Measurements from ENCODE around the gene PDCD1. TPM values are rescaled to one million over a fixed set of nuclear protein-coding genes. Genes with fewer than 3 reads are reported as not detected.

The PDCD1 gene
- total and polyA plus RNA-seq, 2 of the 13 experiments (the other 11 are each of a cell fraction or from before 2014, with no cell fraction given) = 0.04 TPM; not detected in 1

DNA sequence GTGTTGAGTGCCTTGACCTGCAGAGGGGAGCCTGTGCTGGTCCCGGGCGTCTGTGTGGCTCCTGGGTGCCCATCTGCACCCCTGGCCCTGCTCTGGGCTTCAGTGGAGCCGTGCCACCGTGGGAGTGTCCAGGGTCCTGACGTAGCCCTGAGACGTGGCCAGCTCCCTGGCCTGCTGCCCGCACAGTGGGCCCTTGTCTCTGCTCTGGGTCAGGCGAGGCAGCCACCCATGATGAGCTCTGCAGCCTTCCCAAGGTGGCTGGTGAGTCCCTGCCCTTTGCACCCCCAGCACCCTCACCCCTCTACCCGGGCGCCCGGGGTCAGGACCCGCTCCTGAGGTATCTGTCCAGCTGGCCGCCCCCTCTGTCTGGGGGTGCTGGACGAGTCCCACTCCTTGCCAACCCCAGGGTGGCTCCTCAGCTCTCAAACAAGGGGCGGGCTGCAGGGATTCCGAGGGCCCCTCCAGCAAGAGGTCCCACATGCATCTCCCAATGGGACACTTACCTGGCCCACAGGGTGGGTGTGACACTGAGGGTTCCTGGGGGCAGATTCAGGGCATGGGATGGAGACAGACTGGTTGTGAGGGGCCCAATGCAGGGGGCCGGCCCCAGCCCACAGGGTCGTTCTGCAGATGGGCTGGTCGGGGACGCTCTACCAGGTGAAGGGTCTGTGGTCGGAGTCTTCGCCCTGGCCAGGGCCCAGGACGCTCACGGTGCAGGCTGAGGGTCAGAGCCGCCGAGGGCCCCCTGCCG is 47.3 kb downstream of the PDCD1 start (continued):
- TF ChIP-seq, protein P1, sequence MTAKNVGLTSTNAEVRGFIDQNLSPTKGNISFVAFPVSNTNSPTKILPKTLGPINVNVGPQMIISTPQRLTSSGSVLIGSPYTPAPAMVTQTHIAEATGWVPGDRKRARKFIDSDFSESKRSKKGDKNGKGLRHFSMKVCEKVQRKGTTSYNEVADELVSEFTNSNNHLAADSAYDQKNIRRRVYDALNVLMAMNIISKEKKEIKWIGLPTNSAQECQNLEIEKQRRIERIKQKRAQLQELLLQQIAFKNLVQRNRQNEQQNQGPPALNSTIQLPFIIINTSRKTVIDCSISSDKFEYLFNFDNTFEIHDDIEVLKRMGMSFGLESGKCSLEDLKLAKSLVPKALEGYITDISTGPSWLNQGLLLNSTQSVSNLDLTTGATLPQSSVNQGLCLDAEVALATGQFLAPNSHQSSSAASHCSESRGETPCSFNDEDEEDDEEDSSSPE (CRISPR knock-in tag; IDR thresholded peaks at IDR 0.05) = no peak
- 0 out of 2 replicates have a peak, but pooled peaks have one; percentile 6 for TF ChIP-seq MTA1 (CRISPR knock-in tag; IDR thresholded peaks at IDR 0.05; ENCODE audit: borderline replicate concordance)
- TF ChIP-seq ZNF672 (CRISPR knock-in tag; IDR thresholded peaks at IDR 0.05) = no peak

DNA sequence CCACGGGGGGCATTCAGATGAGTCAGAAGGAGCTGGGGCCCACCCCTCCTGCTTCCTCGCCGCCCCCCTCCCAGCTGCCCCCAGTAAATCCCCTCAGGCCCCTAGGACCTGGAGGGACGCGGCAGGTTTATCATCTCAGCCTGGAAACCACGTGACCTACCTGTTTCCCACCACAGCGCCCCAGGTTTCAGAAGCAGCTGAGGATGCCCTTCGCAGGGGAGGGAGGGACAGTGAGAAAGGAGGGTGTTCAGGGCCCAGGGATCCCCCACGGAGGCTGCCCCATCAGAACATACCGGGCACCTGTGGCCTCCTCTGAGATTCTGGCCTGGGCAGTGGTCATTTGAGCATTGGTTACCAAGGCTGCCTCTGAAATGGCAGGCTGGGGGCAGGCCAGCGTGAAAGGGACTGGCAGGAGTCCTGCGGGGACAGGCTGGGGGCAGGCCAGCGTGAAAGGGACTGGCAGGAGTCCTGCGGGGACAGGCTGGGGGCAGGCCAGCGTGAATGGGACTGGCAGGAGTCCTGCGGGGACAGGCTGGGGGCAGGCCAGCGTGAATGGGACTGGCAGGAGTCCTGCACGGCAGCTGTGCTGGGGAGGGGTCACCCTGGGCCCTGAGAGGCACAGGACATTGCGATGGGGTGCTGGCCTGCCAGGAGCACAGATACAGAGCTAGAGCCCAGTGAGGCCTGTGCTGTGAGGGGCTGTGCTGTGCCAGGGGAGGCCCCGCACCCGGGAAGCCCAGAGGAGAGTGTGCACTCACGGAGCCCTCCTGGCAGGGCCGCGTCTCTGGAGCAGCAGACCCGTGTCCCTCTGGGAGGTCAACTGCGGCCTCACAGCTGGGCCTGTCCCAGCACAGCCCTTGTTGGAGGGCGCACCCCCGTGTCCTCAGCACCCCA is 48.1 kb downstream of the PDCD1 start:
- H3K9ac ChIP-seq (ENCODE audit: insufficient read depth, low read depth, low read length) = peak overlapping the region; percentile 90
- H3K27ac ChIP-seq (ENCODE audit: extremely low read length, insufficient read depth, low read length) = peak overlapping the region; percentile 84
- no TSS peak for BruUV-seq (replicated peaks)
- peaks cover 10% of the 10 kb centered on the region; the same call in 1 of the 2 replicates for H4K20me1 ChIP-seq (ENCODE audit: insufficient read depth, low read length)
- DNase-seq (ENCODE audit: low spot score) (no peak), ATAC-seq (no peak), FAIRE-seq (no peak)
- WGBS (ENCODE audit: low lambda C conversion rate) = 58% methylated on average over 22 of the region's 28 CpGs
- H3K79me2 ChIP-seq (ENCODE audit: insufficient read depth, low read length) = peaks cover 52% of the 10 kb centered on the region
- no peak overlapping the region for H2AFZ ChIP-seq (ENCODE audit: low read length)
- H3K4me2 ChIP-seq (ENCODE audit: low read depth, low read length) = peak overlapping the region; percentile 88
- no peaks in the 10 kb centered on the region; a peak in 1 of 5 replicates for H3K27me3 ChIP-seq (ENCODE audit: control insufficient read depth in 1 of 2, insufficient read depth in 2 of 2, low read length in 2 of 2)
- intact Hi-C loops (cut with micrococcal nuclease; ENCODE audit: unreplicated experiment) = no loop called here
- in situ Hi-C loops (cut with HindIII; ENCODE audit: extremely low pct_ligation_motif_present, low pct_unique_long_range_greater_than_20kb) = no loop called here
- H3K36me3 ChIP-seq (replicated peaks in 1 of 2; ENCODE audit: control insufficient read depth in 1 of 2, insufficient read depth in 2 of 2, low read length in 2 of 2) = peaks cover 0 to 6% of the 10 kb centered on the region in 2 experiments; a peak in 3 of 5 replicates
- CTCF ChIA-PET (ENCODE audit: low intra/inter-chr PET ratio, low total read pairs) = no interaction called here
- H3K9me3 ChIP-seq (ENCODE audit: low read length) = no peaks in the 10 kb centered on the region
- peaks cover 36% of the 10 kb centered on the region for H3K4me1 ChIP-seq (ENCODE audit: insufficient read depth, low read length)
- H3K4me3 ChIP-seq (replicated peaks in 1 of 3; ENCODE audit: insufficient read depth in 1 of 3, low read depth in 2 of 3, low read length in 3 of 3) = peak overlapping the region; percentile 73 to 85 (median 81)
- POLR2A ChIA-PET = interaction anchor here (0.7 to 4.2 kb wide), 7 partner anchors 24 to 124 kb away, joined by 3 to 218 read pairs (median 12); partner anchors contain the start of genes D2HGDH, DTYMK, GAL3ST2 and ING5
- peak; percentile 68; the same call in 1 of the 2 replicates for TF ChIP-seq RAD51 (IDR thresholded peaks at IDR 0.05; ENCODE audit: borderline replicate concordance)
- TF ChIP-seq, protein P2, sequence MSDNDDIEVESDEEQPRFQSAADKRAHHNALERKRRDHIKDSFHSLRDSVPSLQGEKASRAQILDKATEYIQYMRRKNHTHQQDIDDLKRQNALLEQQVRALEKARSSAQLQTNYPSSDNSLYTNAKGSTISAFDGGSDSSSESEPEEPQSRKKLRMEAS (IDR thresholded peaks at IDR 0.05) = peak; percentile 16
- 0 out of 2 replicates have a peak, but pooled peaks have one; percentile 20 for TF ChIP-seq POLR2G (IDR thresholded peaks at IDR 0.05; ENCODE audit: low read depth, low read length)
- TF ChIP-seq NONO (IDR thresholded peaks at IDR 0.05) = no peak
- 0 out of 2 replicates have a peak, but pooled peaks have one; percentile 29 for TF ChIP-seq NONO (CRISPR knock-in tag; conservative IDR thresholded peaks at IDR 0.05)
- peak; percentile 30; the same call in 1 of the 2 replicates for TF ChIP-seq ZNF350 (CRISPR knock-in tag; IDR thresholded peaks at IDR 0.05; ENCODE audit: borderline replicate concordance, low read depth)
- TF ChIP-seq, protein P3, sequence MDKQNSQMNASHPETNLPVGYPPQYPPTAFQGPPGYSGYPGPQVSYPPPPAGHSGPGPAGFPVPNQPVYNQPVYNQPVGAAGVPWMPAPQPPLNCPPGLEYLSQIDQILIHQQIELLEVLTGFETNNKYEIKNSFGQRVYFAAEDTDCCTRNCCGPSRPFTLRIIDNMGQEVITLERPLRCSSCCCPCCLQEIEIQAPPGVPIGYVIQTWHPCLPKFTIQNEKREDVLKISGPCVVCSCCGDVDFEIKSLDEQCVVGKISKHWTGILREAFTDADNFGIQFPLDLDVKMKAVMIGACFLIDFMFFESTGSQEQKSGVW (CRISPR knock-in tag; IDR thresholded peaks at IDR 0.05; ENCODE audit: borderline replicate concordance) = no peak
- TF ChIP-seq FOXA1 (IDR thresholded peaks at IDR 0.05) = no peak
- no peak for TF ChIP-seq FOXA1 (CRISPR knock-in tag; IDR thresholded peaks at IDR 0.05)
- TF ChIP-seq, protein P4, sequence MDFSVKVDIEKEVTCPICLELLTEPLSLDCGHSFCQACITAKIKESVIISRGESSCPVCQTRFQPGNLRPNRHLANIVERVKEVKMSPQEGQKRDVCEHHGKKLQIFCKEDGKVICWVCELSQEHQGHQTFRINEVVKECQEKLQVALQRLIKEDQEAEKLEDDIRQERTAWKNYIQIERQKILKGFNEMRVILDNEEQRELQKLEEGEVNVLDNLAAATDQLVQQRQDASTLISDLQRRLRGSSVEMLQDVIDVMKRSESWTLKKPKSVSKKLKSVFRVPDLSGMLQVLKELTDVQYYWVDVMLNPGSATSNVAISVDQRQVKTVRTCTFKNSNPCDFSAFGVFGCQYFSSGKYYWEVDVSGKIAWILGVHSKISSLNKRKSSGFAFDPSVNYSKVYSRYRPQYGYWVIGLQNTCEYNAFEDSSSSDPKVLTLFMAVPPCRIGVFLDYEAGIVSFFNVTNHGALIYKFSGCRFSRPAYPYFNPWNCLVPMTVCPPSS (IDR thresholded peaks at IDR 0.05) = no peak
- 0 out of 2 replicates have a peak, but pooled peaks have one; percentile 31 for TF ChIP-seq ZBTB8A (CRISPR knock-in tag; IDR thresholded peaks at IDR 0.05; ENCODE audit: borderline replicate concordance, low read depth)
